Natural killer cell treated with Interleukin-12 subunit alpha and Interleukin-12 subunit beta and Interleukin-15 and Interleukin-18, amount 100 ng/mL, for 72 hours (primary cell): Measurements from ENCODE around the gene TMEM214. TPM values are rescaled to one million over a fixed set of nuclear protein-coding genes. Genes with fewer than 3 reads are reported as not detected.
"Not testable (repeated sequence)": the region's sequence is repeated elsewhere in the genome, so short reads cannot be mapped to it uniquely, and the experiment has no call there.

Experiments
- ATAC-seq, 2 donors: fragments of 150-1000 bp; cut with Tn5 transposase in 1 of 2; sonication (Bioruptor Pico), chemical (Tn5 transposase) in 1 of 2; 2 replicates each; pipeline ENCODE4 v1.10.0; 2021
- DNase-seq: peaks from one replicate; pipeline ENCODE4 v3.0.0; 2022; ENCODE audit warnings: low spot score
- H3K27ac Mint-ChIP-seq, 2 donors: 1 replicate in 1 of 2; 2 replicates in 1 of 2; pipeline ENCODE4 v1.8.0; 2022; ENCODE audit warnings: mixed read lengths in 2 of 2, mild to moderate bottlenecking in 1 of 2, moderate library complexity in 1 of 2
- H3K27me3 Mint-ChIP-seq, 2 donors: 1 replicate in 1 of 2; 2 replicates in 1 of 2; pipeline ENCODE4 v1.8.0; 2022; ENCODE audit warnings: mixed read lengths in 2 of 2
- H3K36me3 Mint-ChIP-seq: one replicate; pipeline ENCODE4 v1.8.0; 2022; ENCODE audit warnings: mixed read lengths
- H3K4me1 Mint-ChIP-seq, 2 donors: 1 replicate in 1 of 2; 2 replicates in 1 of 2; pipeline ENCODE4 v1.8.0; 2022; ENCODE audit warnings: low read depth in 2 of 2, mixed read lengths in 2 of 2, mild to moderate bottlenecking in 1 of 2
- H3K4me3 Mint-ChIP-seq: one replicate; pipeline ENCODE4 v1.8.0; 2022; ENCODE audit warnings: mixed read lengths
- H3K9me3 Mint-ChIP-seq: 2 replicates; pipeline ENCODE4 v1.8.0; 2022; ENCODE audit warnings: mixed read lengths
- total RNA-seq, 2 donors: library from RNA; stranded (reverse); gene quantifications; one replicate each; pipeline ENCODE4 v1.2.3, GENCODE V29; 2022

Gene TMEM214
- total RNA-seq, 2 donors from 2014 or later, result 132 to 176 TPM

DNA sequence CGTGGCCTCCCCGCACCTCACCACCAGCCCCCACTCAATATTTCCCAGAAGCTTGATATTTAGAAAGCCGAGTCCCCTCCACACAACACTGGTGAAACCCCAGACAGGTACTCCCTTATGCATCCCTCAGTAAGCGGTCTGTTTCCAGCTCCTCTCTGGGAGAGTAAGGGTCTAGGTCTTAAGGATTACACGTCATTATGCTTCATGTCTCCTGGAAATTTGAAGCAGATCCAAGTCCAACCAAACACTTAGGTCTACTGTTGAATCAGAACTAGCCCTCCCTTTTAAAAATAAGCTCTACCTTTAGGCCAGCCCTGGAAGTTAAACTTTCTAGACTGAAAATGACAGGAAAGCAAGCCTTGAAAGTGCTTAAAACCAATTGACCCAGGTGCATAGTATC, 40.2 kb downstream of the TMEM214 start:
- peaks cover 78 to 79% of the 10 kb centered on the region in 2 donors for H3K4me1 Mint-ChIP-seq
- DNase-seq (no peak), ATAC-seq (no peak)
- H3K27me3 Mint-ChIP-seq, result no peaks in the 10 kb centered on the region
- H3K4me3 Mint-ChIP-seq, result peak overlapping the region; percentile 90
- H3K36me3 Mint-ChIP-seq, result peaks cover 16% of the 10 kb centered on the region
- H3K9me3 Mint-ChIP-seq, result no peaks in the 10 kb centered on the region
- peak overlapping the region; percentile 77 to 87 for H3K27ac Mint-ChIP-seq

DNA sequence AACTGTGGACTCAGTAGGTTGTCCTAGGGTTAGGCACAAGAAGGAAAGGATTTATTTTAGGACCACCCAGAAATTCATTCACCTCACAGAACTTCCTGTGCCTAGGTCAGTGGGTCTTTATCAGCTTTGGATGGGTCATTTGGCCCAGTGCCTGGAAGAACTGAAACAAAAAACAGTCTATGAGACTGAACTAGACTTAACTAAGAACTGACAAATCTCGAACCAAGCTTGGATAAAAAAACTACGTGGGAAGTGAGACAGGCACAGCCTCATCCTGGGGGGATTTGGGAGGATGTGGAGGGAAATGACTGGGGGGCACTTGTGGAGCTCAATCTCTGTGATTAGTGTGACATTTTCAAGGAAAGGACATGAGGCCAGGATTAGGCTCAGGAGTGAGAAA, 41.0 kb downstream of the TMEM214 start:
- DNase-seq (no peak), ATAC-seq (no peak)
- Mint-ChIP-seq H3K4me3 (peak overlapping the region; percentile 21), H3K27ac (peak overlapping the region; percentile 77 to 87), H3K4me1 (peaks cover 75 to 78% of the 10 kb centered on the region in 2 donors), H3K27me3 (no peaks in the 10 kb centered on the region), H3K36me3 (peaks cover 16% of the 10 kb centered on the region), H3K9me3 (no peaks in the 10 kb centered on the region)

DNA sequence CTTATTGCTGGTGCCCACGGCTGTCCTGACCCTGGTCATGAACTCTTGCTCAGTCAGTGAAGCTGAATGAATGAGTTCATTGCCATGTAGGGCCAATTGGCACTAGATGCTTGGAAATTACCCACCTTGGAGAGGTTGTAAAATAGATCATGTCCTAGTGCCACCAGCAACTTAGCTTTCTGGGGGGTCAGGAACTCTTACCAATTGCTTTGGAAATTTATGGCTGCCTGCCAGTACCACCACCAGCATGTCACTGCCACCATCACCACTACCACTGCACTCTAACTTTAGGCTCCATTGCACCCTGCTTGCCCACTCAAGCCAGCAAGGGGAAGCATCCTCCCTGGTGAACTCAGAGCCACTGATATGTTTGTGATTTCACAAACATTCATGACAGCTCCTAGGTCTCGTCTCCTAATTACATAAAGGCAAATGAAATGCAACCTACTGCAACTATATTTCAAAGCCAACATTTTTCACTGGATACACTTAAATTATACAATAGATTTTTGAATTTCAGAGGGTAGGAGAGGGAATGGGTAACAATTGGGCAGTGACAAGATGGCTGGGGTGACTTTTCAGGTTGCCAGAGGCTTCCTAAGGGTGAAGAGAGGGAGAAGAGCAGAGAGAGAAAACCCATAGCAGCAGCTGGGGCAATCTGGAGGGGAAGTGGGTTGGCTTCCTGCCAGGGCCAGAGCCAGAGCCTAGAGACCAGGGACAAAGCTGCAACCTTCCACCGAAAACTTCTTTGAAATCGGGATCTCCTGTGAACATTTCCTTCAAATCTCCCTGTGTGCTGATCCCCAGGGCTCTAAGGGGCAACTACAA, 42.2 kb downstream of the TMEM214 start:
- H3K4me1 Mint-ChIP-seq, result peaks cover 63 to 66% of the 10 kb centered on the region in 2 donors
- peak overlapping the region; percentile 77 to 87 for H3K27ac Mint-ChIP-seq
- peaks cover 6% of the 10 kb centered on the region for H3K36me3 Mint-ChIP-seq
- H3K9me3 Mint-ChIP-seq, result no peaks in the 10 kb centered on the region
- no peaks in the 10 kb centered on the region for H3K27me3 Mint-ChIP-seq
- ATAC-seq, result no peak
- DNase-seq, result no peak
- H3K4me3 Mint-ChIP-seq, result peak overlapping the region; percentile 74

DNA sequence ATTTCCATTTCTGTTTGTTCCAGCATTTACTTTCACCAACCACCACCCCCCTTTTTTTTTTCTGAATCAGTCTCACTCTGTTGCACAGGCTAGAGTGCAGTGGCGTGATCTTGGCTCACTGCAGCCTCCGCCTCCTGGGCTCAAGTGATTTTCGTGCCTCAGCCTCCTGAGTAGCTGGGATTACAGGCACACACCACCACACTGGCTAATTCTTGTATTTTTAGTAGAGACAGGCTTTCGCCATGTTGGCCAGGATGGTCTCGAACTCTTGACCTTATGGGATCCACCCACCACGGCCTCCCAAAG, 42.8 kb downstream of the TMEM214 start:
- H3K4me3 Mint-ChIP-seq, result peak overlapping the region; percentile 74
- peak overlapping the region; percentile 77 to 87 for H3K27ac Mint-ChIP-seq
- H3K9me3 Mint-ChIP-seq, ATAC-seq, H3K36me3 Mint-ChIP-seq, H3K27me3 Mint-ChIP-seq, DNase-seq: not testable (repeated sequence)
- peaks cover 61 to 65% of the 10 kb centered on the region in 2 donors for H3K4me1 Mint-ChIP-seq

DNA sequence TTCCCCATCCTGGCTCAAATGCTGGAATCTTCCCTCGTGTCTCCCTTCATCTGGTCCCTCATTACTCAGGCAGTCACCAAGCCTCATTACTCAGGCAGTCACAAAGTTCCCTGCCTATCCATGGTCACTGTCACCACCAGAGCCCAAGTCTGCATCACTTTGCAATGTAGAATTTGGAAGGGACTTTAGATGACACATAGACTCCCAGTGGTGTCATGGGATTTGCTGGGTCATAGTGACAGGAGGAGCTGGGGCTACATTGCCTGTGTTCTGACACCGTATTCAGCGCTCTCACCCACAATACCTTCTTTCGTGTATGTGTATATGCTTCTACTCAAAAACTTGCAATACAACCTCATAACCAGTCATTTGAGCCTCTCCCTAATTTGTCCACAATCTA, 43.6 kb downstream of the TMEM214 start:
- H3K27ac Mint-ChIP-seq, result peak overlapping the region; percentile 77 to 87
- no peaks in the 10 kb centered on the region for H3K27me3 Mint-ChIP-seq
- no peaks in the 10 kb centered on the region for H3K9me3 Mint-ChIP-seq
- H3K4me3 Mint-ChIP-seq, result peak overlapping the region; percentile 66
- DNase-seq, result no peak
- H3K4me1 Mint-ChIP-seq, result peaks cover 61 to 66% of the 10 kb centered on the region in 2 donors
- no peak for ATAC-seq
- no peaks in the 10 kb centered on the region for H3K36me3 Mint-ChIP-seq

DNA sequence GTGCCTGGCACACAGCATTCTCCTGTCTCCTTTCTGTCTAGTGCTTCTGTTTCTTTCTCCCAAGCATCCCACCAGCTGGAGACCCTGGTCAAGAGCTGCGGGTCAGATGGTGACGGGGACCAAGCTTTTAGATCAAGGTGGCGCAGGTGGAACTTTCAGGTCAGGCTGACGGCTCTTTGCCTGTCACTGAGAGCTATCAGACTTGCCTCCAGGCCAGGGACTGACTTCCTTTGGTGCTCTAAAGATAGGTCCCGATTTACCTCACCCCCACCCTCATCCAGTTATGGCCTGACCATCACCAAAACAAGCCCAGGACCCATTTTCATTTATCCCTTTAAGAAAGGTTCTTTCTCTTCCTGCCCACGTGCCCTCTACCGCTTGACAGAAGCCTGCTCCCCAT, 44.5 kb downstream of the TMEM214 start:
- H3K36me3 Mint-ChIP-seq, result no peaks in the 10 kb centered on the region
- no peak for DNase-seq
- no peaks in the 10 kb centered on the region for H3K27me3 Mint-ChIP-seq
- no peak for ATAC-seq
- no peaks in the 10 kb centered on the region for H3K9me3 Mint-ChIP-seq
- H3K4me1 Mint-ChIP-seq, result peaks cover 62 to 69% of the 10 kb centered on the region in 2 donors
- no peak overlapping the region for H3K4me3 Mint-ChIP-seq
- peak overlapping the region; percentile 77 to 87 for H3K27ac Mint-ChIP-seq

DNA sequence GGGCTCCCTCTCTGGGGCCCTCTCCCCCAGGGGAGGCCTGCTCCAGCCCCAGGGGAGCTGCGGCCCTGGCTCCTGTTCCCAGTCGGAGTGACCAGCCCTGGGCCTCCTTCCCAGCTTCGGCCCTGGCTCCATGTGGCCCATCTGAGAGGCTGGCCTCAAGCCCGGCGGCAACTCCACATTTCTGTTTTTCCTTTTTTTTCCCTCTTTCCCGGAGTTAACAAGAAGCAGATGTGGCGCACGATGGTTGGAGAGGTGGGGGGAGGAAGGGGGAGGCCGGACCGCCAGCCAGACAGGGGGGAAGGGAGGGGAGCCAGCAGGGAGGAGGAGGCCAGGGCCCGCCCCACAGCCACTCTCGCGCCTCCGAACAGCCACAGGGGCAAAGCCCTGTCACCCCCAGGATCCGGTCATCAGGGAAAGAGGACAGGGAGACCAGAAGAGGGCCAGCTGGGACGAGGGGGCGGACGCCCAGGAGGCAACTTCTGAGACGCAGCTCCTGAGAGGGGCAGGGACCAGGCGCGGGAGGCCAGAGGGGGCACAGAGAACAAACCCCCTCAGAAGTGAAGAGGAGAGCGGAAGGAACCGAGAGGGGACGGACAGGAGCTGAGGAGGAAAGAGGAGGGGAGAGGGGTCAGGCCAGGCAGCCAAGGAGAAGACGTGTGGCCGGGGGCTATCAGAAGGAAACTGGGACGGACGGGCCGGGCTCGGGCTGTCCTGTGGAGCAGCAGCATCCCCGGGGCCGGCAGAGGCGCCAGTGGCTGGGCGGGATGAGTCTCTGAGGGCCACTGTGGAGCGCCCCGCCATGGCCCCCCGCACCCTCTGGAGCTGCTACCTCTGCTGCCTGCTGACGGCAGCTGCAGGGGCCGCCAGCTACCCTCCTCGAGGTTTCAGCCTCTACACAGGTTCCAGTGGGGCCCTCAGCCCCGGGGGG, 45.8 kb downstream of the TMEM214 start, which contains the start of gene EMILIN1:
Gene EMILIN1 (plus strand): TSS at position 349 of the 928 bp plus-strand sequence. CDS start 451 bp downstream, at position 800.
- H3K36me3 Mint-ChIP-seq, result no peaks in the 10 kb centered on the region
- no peaks in the 10 kb centered on the region for H3K27me3 Mint-ChIP-seq
- DNase-seq, result no peak
- no peak for ATAC-seq
- peak within 1 kb of the TSS; percentile 96 to 98 for H3K27ac Mint-ChIP-seq
- H3K9me3 Mint-ChIP-seq, result no peaks in the 10 kb centered on the region
- H3K4me3 Mint-ChIP-seq, result peak within 1 kb of the TSS; percentile 42
- H3K4me1 Mint-ChIP-seq, result peaks cover 49 to 60% of the 10 kb centered on the region in 2 donors

DNA sequence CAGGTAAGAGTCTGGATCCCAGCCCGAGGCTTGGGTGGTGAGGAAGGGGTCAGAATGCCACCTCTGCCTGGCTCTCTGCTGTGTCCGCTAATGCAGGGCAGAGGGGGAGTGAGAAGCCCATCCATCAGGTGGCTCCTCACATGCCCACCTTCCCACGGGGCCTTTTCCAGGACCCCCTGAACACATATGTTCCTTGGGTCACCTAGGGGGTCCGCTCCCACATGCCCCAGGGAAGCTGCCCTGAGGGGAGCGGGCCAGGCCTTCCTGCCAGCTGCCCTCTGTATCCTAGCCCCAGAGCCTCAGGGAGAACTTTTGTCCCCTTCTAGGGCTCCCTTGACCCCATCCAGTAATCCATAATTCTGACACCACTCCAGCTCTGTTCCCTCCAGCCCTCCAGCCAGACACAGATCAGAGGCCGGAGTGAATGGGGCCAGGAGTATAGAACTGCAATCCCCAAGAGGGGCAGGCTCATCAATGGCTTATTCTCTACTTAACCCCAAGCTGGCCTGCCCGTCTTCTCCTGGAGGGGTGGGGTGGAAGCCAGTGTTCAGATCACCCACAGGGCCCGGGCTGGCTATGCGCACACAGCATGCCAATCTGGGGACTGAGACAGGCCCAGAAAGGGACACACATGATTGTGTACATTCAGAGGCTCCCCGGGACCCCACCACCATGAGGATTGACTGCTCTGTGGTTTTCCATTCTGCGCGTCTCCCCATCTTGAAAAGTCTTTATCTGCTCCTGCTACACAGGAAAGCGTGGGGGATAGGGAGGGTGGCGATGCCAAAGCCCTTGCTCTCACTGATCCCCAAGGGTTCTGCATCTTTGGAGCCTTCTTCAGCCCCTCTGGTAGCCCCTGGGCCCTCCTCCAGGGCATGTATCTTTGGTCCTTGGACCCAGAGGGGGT, 46.7 kb downstream of the TMEM214 start:
- peak overlapping the region; percentile 96 to 98 for H3K27ac Mint-ChIP-seq
- H3K4me3 Mint-ChIP-seq, result peak overlapping the region; percentile 89
- no peaks in the 10 kb centered on the region for H3K27me3 Mint-ChIP-seq
- no peak for DNase-seq
- no peaks in the 10 kb centered on the region for H3K9me3 Mint-ChIP-seq
- H3K4me1 Mint-ChIP-seq, result peaks cover 42 to 59% of the 10 kb centered on the region in 2 donors
- H3K36me3 Mint-ChIP-seq, result no peaks in the 10 kb centered on the region
- ATAC-seq, result no peak

DNA sequence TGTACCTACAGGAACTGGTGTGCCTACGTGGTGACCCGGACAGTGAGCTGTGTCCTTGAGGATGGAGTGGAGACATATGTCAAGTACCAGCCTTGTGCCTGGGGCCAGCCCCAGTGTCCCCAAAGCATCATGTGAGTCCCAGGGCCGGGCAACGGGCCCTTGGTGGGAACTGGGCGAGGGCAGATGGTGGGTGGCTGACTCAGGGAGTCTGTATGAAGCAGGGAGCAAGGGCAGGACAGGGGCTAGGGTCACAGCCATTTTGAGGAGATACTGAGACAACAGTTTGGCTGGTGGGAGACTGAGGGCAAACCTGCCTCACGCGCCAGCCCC, 47.3 kb downstream of the TMEM214 start:
- peak overlapping the region; percentile 89 for H3K4me3 Mint-ChIP-seq
- H3K27ac Mint-ChIP-seq, result peak overlapping the region; percentile 96 to 98
- ATAC-seq, result no peak
- H3K27me3 Mint-ChIP-seq, result no peaks in the 10 kb centered on the region
- peaks cover 38 to 53% of the 10 kb centered on the region in 2 donors for H3K4me1 Mint-ChIP-seq
- H3K9me3 Mint-ChIP-seq, result no peaks in the 10 kb centered on the region
- no peak for DNase-seq
- no peaks in the 10 kb centered on the region for H3K36me3 Mint-ChIP-seq

DNA sequence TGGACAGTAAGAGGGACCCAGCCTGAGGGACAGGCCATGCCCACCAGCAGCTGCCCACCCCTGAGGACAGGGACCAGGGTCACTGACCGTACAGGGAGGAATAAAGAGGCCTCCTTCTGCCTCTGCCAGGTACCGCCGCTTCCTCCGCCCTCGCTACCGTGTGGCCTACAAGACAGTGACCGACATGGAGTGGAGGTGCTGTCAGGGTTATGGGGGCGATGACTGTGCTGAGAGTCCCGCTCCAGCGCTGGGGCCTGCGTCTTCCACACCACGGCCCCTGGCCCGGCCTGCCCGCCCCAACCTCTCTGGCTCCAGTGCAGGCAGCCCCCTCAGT, 47.8 kb downstream of the TMEM214 start:
- ATAC-seq, result no peak
- Mint-ChIP-seq H3K36me3 (no peaks in the 10 kb centered on the region), H3K4me1 (peaks cover 38 to 53% of the 10 kb centered on the region in 2 donors), H3K27me3 (no peaks in the 10 kb centered on the region), H3K4me3 (peak overlapping the region; percentile 89), H3K9me3 (no peaks in the 10 kb centered on the region), H3K27ac (peak overlapping the region; percentile 96 to 98)
- no peak for DNase-seq

DNA sequence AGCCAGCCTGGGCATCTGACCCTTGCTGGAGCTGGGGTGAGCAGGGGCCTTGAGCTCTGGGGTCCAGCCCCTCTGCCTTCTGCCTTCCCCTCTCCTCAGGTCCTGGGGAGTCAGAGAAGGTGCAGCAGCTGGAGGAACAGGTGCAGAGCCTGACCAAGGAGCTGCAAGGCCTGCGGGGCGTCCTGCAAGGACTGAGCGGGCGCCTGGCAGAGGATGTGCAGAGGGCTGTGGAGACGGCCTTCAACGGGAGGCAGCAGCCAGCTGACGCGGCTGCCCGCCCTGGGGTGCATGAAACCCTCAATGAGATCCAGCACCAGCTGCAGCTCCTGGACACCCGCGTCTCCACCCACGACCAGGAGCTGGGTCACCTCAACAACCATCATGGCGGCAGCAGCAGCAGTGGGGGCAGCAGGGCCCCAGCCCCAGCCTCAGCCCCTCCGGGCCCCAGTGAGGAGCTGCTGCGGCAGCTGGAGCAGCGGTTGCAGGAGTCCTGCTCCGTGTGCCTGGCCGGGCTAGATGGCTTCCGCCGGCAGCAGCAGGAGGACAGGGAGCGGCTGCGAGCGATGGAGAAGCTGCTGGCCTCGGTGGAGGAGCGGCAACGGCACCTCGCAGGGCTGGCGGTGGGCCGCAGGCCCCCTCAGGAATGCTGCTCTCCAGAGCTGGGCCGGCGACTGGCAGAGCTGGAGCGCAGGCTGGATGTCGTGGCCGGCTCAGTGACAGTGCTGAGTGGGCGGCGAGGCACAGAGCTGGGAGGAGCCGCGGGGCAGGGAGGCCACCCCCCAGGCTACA, 49.4 kb downstream of the TMEM214 start:
- Mint-ChIP-seq H3K9me3 (no peaks in the 10 kb centered on the region), H3K27ac (peak overlapping the region; percentile 96 to 98), H3K27me3 (no peaks in the 10 kb centered on the region), H3K4me3 (peak overlapping the region; percentile 89), H3K4me1 (peaks cover 24 to 45% of the 10 kb centered on the region in 2 donors), H3K36me3 (no peaks in the 10 kb centered on the region)
- DNase-seq, result no peak
- no peak for ATAC-seq

DNA sequence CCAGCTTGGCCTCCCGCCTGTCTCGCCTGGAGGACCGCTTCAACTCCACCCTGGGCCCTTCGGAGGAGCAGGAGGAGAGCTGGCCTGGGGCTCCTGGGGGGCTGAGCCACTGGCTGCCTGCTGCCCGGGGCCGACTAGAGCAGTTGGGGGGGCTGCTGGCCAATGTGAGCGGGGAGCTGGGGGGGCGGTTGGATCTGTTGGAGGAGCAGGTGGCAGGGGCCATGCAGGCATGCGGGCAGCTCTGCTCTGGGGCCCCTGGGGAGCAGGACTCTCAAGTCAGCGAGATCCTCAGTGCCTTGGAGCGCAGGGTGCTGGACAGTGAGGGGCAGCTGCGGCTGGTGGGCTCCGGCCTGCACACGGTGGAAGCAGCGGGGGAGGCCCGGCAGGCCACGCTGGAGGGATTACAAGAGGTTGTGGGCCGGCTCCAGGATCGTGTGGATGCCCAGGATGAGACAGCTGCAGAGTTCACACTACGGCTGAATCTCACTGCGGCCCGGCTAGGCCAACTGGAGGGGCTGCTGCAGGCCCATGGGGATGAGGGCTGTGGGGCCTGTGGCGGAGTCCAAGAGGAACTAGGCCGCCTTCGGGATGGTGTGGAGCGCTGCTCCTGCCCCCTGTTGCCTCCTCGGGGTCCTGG, 50.1 kb downstream of the TMEM214 start:
- DNase-seq (no peak), ATAC-seq (no peak)
- H3K4me3 Mint-ChIP-seq, result no peak overlapping the region
- no peaks in the 10 kb centered on the region for H3K36me3 Mint-ChIP-seq
- no peaks in the 10 kb centered on the region for H3K27me3 Mint-ChIP-seq
- H3K27ac Mint-ChIP-seq, result peak overlapping the region in 1 of 2 donors; percentile 37
- H3K4me1 Mint-ChIP-seq, result peaks cover 21 to 38% of the 10 kb centered on the region in 2 donors
- no peaks in the 10 kb centered on the region for H3K9me3 Mint-ChIP-seq
